Measurements from ENCODE around the gene MPO.

The MPO gene

DNA sequence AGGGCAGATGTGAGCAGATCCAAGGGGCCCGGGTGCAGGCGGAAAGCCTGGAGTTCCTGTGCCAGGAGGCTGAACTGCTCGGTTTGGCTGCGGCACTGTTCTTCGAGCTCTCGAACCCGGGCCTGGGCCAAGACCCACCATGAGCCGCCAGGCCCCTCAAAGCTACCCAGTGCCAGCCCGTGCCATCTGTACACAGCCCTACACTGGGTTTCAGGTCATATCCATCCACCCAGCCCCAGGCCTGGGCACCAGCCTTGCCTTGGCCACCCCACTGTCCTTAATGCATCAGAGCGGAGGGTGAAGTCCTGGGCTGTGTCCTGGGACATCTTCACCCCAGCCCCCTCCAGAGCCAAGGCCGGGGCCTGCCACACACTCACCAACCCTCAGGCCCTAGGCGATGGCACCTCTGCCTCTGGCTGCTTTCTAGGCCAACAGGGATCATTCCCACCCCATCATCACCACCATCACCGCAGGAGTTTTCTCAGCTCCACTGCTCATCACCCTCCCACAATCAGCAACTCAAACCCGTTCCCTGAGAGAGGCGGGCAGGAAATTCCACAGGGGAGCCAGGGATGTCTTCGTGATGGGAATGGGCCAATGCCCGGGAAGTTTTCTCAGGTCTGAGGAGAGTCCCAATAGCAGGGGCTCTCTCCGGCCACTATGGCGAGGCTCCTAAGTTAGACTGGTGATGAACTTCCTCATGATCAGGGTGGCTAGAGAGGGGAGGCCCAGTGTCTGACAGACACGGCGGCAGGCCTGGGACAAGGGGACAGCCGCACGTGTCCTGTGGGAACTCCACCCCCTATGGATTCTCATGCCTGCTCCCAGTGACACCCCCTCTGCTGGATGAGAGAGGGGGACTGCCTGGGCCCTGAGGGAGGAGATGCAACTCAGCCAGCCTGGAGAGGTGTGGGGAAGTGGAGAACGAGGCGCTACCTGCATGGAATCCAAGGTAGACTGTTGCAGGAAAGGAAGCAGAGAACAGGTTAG lies 38.7 kb upstream of the MPO start:
- no peak for DNase-seq (ENCODE audit: low read depth)

DNA sequence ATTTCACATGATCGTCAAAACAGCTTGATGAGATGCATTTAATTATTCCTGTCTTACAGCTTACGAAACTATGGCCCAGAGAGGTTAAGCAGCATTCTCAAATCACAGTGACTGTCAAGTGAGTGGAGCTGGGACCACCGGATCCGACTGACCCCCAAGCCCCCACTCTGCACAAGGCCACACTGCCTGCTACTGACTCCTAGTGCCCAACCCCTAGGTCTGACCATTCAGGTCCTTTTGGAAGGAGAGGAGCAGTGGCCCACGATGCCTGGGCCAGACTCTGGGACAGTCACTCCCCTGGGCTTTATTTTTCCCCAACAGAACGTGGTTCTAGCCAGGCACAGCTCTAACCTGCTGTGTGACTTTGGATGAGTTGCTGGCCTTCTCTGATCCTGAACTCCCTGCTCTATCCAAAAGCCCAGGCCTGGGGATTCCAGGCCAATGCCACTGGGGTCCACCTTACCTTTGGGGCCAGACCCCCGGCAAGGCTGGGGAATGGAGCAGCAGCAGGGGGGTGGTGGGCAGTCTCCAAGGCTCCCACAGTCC lies 38.0 kb upstream of the MPO start:
- DNase-seq (ENCODE audit: low read depth), result no peak

DNA sequence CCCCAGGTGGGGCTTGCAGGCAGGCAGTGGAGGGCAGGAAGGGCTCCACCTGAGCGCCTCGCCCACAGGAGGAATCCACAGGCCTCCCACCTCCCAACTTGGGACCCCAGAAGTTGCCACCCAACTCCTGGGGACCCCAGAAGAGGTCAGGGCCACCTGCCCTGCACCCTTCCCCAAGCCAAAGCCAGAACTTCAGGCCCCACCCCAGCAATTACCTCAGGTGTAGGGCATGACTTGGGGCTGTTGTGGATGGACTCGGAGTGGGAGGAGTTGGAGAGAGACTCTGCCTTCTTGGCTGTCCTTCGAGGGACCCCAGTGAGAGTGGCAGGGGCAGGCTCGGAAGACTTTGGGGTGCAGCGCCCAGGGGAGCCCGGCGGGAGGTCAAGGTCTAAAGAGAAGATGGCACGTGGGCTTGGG lies 37.3 kb upstream of the MPO start:
- no peak for DNase-seq (ENCODE audit: low read depth)

DNA sequence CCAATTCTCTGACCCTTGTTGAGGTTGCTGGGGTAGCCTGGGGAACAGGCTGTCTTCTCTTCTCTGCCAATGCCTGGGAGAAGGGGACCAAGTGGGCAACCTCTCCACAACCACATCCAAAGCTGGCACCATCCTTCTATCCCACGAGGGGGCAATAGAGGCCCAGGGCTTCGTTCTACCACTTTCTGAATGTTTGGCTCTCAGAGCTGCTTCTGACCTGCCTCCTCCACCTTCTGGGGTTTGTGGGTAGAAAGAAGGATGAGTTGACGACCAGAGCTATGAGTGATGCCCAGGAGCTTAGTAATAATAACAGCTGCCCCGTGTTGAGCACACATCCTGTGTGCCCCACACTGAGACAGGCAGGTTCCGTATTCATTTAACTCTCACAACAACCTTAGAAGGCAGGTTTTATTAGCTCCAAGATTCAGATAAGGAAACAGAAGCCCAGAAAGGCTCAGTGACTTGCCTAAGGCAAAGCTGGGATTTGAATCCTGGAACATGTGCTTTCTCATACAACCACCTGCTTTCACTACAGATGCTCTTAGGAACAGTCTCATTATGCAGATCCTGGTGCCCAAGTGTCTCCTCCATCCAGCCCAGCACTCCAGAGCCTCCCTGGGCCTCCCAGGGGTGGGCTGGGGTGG lies 36.8 kb upstream of the MPO start:
- peak; percentile 52 for DNase-seq (ENCODE audit: low read depth)

DNA sequence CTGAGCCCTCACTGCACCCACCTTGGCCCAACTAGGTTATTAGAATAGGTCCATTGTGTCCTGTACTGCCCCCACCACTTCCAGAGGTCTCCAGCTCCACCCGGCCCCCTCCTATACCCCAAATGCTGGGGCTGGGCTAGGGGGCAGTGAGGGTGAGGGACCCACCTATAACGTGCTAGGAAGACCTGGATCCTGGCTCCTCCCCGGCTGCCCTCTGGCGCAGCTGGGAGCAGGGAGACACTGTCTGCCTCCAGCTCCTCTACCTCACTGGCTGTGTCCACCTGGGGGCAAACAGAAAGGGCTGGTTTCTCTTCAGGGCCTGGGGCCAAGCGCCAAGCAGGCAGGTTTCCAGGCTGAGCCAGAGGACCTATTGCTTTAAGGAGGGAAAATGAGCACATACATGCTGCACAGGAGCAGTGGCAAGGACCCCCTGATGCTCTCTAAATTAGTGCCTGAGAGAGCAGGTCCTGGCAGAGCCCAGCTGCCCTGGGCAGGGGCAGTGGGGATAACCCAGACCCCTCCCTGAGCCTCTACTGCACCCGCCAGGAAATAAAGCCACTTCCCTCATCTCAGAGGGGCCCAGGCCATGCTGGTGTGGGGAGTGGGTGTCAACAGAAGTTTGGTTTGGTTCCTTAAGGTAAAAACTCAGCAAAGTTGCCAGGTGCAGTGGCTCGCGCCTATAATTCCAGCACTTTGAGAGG lies 35.7 kb upstream of the MPO start:
- no peak for DNase-seq (ENCODE audit: low read depth)

DNA sequence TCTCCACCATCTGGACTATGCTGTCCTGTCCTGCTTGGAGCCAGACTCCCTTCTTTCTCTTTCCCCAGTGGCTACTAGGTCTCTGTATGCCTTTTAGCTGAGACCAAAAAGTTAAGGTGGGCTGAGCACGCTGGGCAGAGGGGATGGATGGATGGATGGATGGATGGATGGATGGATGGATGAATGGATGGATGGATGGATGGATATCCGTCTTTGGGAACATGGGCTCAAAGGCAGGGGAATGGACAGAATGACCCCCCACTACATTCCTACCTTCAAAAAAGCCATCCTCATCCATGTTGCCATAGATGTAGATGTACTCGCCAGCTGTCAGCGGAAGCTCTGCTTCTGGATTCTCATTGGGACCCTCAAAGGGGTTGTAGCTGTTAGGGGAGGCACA lies 35.0 kb upstream of the MPO start:
- DNase-seq (ENCODE audit: low read depth), result no peak

DNA sequence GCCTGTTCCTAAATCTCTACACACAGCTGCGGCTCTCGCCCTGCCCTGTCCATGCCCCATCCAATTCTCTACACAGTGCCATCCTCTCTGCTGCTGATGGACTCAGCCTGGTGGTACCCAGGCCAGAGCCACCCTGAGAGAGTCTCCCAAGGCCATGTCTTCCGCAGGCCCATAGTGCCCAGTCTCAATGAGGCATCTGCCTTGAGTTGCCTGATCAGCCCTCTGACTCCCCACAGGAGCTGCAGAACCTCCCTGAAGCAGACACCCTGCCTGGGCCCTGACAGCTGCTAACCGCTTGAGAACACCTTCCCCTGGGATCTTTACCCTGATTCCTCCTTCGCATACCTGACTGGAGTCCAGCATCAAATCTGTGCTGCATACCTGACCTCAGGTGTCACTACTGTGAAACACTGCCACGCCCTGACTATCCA lies 34.6 kb upstream of the MPO start:
- no peak for DNase-seq (ENCODE audit: low read depth)

DNA sequence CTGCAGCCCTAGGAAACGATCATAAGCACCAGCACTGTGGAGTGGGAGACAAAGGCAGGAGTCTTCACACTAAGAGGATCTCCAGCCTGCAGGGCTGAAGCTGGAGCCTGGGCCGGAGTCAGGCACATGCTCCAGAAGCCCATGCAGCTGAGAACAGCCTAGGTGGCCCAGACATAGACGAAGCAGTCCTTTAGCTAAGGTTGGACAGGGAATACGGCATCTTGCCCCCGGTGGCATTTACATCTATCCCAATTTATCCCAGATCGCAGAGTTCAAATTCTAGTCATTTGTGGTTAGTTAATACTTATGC lies 33.9 kb upstream of the MPO start:
- DNase-seq (ENCODE audit: low read depth), result no peak

DNA sequence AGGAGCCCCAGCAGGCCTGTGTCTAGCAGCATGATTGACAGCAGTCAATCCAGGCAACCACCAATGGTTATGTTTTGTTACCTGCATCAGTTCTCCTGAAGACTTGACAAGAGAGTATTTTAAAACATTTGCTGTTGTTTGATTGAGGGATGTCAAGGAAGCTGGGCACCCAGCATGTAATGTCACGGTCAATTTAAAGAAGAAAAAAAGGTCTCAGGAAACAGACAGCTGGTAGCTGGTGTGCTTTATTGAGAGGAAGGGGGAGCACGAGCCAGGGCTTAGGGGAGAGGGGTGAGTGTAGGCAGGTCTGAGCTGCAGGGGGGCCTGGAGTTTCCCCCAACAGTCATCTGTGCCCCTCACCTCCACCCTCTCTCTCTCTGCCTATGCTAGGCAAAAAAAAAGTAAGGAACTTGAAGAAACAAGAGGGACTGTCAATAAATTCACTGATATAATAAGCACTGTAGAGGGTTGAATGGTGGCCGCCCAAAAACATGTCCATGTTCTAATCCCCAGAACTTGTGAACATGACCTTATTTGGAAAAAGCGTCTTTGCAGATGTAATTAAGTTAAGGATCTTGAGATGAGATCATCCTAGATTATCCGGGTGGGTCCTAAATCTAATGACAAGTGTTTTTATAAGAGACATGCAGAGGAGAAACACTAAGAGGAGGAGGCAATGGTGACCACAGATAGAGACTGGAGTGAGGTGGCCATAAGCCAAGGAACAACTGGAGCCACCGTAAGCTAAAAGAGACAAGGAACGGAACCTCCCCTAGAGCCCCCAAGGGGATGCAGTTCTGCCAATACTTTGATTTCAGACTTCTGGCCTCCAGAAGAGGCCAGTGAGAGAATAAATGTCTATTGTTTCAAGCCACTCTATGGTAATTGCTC lies 33.3 kb upstream of the MPO start:
- no peak for DNase-seq (ENCODE audit: low read depth)

DNA sequence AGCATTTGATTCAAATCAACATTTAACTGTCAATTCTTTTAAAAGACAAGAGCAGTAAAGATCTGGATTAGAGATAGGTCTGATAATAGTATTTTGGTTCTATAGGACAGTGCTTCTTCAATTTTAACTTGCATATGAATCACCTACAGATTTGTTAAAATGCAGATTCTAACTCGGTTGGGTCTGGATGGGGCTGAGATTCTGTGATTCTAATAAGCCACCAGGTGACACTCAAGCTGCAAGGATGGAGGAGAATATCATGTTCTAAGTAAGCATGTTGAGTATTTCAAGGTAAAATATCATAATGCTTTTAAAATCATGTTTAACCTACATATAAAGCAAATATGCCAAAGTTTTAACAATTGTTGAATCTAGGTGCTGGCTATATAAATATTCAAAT lies 32.1 kb upstream of the MPO start:
- no peak for DNase-seq (ENCODE audit: low read depth)

DNA sequence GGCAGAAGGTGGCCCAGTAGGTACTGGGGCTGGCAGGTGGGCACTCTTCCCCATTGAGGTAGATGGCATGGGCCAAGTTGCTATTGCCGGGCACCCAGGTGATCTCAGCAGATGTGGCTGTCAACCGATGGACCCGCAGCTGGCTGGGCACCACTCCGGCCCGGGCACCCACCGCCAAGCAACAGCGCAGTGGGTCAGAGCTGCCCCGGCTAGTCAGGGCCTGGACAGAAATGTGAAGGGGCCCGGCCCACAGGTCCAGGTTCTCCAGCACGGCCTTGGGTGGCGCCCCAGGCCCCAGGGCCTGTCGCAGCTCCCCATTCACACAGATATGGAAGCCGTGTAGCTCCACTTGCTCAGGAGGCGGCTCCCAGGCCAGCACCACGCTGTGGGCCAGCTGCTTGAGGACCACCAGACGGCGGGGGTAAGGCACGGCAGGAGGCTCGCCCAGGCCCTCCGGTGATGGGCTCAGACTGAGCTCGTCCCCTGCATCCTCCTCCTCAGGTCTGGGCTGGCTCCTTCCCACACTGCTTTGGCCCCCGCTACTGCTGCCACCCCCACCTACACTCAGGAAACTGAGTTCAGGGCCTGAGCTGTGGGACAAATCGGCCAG lies 31.4 kb upstream of the MPO start:
- no peak for DNase-seq (ENCODE audit: low read depth)

DNA sequence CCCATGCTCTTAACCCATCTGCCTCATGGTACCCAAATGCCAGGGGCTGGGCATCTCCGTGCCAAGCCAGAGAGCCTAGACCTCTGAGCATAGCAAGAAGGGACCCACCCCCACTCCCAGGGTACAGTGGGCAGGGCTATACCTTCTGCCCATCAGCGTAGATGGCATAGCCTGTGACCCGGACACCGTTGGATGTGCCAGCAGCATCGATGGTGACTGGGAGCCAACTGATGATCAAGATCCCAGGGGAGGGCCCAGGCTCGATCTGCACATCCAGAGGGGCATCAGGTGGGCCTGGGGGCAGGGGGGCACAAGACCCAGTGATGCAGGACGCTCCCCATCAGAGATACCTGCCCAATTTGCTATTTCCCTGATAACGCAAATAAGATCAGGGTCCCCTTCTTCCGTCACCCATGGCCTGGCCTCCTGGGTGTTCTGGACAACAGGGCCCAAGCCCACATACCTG lies 30.7 kb upstream of the MPO start:
- no peak for DNase-seq (ENCODE audit: low read depth)

DNA sequence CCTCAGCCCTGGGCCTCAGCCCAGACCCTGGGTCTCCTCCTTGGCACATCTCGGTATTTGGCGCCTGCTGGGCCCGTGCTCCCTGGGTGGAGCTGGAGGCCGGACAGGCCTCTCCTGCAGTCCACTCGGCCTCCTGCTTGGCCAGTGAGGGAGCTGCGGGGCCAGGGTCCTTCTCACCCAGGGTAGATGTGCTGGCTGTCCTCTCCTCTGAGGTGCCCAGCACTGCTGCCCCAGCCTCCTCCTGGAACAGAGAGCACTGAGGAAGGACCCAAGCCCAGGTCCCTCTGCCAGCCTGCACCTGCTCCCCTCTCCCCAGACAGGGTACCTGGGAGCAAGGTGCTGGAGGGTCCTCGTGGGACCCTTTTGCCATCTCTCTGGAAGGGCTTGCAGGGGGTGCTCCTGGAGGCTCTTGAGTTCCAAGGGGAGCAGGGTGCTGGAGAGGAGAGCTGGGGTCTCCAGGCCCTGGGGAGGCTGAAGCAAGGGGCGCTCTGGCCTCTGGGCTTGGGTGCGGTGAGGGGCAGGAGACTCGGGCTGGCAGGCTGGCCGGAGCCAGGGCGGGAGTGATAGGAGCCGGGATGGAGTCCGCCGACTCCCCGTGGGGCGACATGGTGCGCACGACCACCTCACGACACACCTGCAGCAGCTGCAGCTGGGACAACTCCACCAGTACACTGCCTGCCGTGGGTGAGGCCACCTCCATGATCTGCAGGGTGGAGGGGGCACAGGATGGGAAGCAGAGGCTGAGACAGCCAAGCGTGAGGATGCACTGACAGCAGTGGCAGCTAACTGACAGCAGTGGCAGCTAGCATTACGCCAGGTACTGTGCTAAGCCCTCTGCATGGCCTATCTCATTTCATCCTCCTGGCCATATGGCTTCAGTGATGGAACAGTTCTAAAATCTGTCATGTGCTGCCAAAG lies 30.0 kb upstream of the MPO start:
- DNase-seq (ENCODE audit: low read depth), result no peak

DNA sequence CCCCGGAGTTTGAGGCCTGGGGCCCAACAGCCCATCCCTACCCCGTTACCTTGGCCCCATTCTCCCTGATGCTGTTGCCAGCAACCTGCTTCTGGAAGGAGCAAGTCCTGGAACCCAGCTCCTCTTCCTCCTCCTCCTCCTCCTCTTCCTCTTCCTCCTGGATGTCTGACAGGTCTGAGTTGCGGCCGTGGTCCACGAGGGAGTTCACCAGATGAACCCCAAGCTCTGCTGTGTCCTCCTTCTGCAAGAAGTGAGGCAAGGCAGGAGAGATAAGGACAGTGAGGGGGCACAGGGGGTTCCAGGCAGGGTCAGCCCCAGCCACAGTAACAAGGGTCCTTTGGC lies 29.2 kb upstream of the MPO start:
- DNase-seq (ENCODE audit: low read depth), result no peak

DNA sequence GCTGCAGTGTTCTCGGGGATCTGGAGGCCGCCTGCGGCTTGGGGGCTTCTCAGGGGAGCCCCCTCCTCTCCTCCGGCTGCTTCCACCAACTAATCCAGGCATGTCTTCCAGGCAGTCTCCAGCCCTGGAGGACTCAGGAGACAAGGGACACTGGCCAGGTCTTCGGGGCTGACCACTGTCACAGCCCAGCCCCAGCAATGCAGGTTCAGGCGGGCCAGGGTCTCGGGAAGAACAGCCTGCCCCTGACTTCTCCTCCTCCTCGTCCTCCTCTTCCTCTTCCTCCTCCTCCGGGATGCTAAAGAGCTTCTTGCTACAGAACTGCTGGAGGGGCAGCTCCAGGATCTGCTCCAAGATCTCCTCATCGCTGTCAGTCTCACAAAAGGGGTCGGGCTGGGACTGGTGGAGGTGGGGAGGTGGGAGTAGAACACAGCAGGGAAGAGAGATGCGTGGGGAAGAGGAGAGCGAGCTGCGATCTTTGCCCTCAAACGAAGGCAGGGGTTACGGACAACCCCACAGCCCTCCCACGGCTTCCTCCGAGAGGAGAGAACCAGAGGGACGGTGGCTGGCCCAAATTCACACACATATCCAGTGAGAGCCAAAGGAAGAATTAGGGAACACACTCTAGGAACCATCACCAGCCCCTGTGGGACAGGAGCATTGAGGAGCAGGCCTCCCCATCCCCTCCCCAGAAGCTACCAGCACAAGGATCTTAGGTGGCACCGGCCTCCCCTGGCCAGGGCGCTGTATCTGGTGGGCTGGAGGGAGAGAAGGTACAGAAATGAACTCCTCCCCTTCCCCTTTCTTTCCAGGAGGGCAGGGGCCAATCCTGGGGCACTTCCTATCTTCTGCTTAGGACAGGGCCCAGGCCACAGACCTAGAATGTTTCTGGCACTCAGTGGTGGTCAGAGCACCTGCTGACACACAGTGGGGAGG lies 28.5 kb upstream of the MPO start:
- no peak for DNase-seq (ENCODE audit: low read depth)

DNA sequence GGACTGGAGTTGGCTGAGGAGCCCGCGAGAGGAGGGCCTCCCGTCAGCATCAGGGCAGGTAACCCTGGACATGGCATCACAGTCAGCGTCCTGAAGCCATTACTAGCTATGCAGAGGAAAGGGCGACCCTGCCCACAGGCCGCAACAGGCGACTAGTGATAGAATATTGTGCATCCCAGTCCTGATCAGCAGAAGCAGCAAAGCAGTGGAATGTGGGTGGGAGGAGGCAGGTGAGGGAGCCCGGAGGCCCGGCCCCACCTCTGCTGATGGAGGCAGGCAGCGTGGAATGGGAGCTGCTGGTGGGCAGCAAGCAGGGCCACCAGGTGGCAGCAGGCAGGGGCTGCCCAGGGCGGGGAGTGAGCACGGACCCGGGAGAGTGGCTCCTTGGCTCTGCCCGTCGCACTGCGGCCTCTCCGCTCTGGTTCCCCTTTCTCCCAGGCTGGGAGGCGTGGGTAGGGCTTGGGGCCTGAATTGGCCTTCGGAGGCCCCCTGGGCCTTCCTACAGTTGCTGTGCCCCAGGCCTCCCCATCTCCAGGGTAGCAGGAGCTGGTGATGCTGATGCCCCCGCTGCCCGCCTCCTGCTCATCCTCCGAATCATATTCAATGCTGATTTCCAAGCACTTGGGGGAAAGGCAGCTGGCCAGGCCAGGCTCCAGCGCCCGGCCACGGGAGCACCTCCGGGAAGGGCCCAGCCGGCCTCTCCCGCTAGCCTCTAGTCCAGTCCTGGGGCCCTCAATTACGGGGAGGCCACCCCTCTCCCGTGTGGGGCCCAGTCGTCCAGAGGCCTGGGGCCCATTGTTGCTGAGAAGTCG lies 27.6 kb upstream of the MPO start:
- DNase-seq (ENCODE audit: low read depth), result no peak

DNA sequence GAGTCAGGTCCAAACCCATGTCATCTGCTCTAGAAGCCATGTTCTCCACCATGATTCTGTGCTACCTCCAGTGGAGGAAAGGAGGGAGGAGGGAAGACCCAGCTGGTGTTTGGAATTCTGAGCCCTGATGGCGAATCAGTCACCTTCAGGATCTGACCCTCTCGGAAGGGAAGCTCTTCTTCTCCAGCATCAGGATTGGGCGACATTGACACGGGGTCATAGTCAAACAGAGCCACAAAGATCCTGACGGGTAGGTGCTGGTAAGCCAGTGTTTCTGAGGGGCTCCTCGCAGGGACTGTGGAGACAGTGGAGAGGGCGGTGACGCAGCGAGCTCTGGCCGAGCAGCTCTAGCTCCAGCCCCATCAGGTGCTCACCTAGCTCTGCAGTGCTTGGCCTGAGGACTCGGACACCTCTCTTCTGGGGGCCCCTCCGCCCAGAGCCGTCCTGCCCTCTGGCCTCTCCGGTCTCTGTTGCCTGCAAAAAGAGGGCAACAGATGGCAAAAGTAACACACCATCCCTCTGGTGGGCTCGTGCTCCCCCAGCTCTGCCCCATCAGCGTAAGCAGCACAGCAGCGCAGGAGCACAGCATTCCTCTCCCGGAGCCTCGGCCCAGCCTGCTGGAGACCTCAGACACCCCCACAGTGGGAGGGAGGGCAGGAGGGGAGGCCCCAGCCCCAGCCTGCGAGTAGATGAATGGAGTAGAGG lies 26.9 kb upstream of the MPO start:
- DNase-seq (ENCODE audit: low read depth), result no peak
